IPS-18a (cell line): ENCODE data around the gene MICAL2.

ENCODE experiments used
- H3K27ac ChIP-seq: one replicate; pipeline ENCODE4 v1.5.1; 2013; ENCODE audit warnings: low read length
- H3K27me3 ChIP-seq: one replicate; pipeline ENCODE4 v1.6.1; 2013; ENCODE audit warnings: mild to moderate bottlenecking, low read length; ENCODE audit not compliant: control insufficient read depth, insufficient read depth
- H3K36me3 ChIP-seq: one replicate; pipeline ENCODE4 v1.6.1; 2013; ENCODE audit warnings: low read depth, low read length; ENCODE audit not compliant: control insufficient read depth
- H3K4me1 ChIP-seq: one replicate; pipeline ENCODE4 v1.6.1; 2013; ENCODE audit warnings: low read depth, low read length; ENCODE audit not compliant: control insufficient read depth
- H3K4me3 ChIP-seq: one replicate; pipeline ENCODE4 v1.5.1; 2013; ENCODE audit warnings: low read length
- H3K9ac ChIP-seq: one replicate; pipeline ENCODE4 v1.6.1; 2013; ENCODE audit warnings: mild to moderate bottlenecking, low read length, moderate library complexity
- H3K9me3 ChIP-seq: one replicate; pipeline ENCODE4 v1.6.1; 2013; ENCODE audit warnings: low read depth, low read length; ENCODE audit not compliant: control insufficient read depth

The MICAL2 gene

DNA sequence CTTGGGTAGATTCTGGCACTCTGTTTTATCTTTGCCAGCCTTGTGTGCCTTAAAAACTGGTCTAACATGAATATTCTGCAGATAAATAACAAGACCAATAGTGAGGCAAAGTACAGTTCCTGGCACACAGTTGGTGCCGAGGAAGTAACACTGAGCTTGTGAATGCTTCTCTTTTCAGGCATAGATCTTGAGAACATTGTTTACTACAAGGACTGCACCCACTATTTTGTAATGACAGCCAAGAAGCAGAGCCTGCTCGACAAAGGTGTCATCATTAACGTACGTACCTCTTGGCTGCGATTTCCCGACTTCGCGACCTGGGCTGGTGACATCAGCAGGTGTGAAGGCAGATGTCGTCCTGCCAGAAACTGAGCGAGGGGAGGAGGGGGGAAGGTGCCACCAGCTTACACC is 105.7 kb downstream of the MICAL2 start:
- Histone ChIP-seq H3K27ac (no peak overlapping the region), H3K4me1 (peaks cover 11% of the 10 kb centered on the region)

DNA sequence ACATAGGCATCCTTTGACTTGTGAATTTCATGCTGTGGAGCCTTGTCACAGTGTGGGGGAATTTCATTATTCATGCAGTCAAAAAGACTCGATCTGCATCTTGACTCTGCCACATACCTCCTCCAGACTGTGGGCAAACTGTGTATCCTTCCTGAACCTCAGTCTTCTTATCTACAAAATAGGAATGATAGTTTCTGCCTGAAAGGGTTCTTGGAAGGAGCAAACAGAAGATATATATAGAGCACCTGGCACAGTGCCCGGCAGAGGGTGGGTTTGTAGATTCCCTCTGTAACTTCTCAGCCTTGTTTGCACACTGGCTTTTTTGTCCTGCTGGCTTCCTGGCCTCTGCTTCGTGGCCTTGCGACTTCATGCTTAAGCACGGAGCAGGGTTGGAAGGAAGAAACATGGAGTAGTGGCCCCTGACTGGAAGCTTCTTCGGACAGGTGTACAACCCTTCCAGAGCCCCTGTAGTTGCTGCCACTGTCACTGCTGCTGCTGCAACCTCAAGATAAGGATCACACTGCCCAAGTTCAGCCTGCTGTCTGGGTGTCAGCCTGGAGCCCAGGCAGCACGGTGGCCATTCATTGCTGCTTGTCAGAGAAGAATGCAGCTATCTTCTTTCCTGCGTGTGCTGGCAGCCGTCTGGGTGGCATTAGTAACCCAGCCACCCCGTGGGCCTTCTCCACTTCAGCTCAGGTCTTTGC is 106.4 kb downstream of the MICAL2 start:
- Histone ChIP-seq H3K9me3 (no peaks in the 10 kb centered on the region), H3K4me3 (no peak overlapping the region), H3K36me3 (no peaks in the 10 kb centered on the region), H3K9ac (no peak overlapping the region), H3K27me3 (no peaks in the 10 kb centered on the region), H3K4me1 (peaks cover 11% of the 10 kb centered on the region), H3K27ac (no peak overlapping the region)

More for the DNA sequence above, 105.7 kb downstream of the MICAL2 start:
- Histone ChIP-seq H3K4me3 (no peak overlapping the region), H3K9ac (no peak overlapping the region), H3K27me3 (no peaks in the 10 kb centered on the region), H3K9me3 (no peaks in the 10 kb centered on the region), H3K36me3 (no peaks in the 10 kb centered on the region)

- H3K36me3 ChIP-seq = no peaks in the 10 kb centered on the region
- no peak overlapping the region for H3K4me3 ChIP-seq
- no peak overlapping the region for H3K27ac ChIP-seq
- no peak overlapping the region for H3K9ac ChIP-seq
- peaks cover 11% of the 10 kb centered on the region for H3K4me1 ChIP-seq
- H3K9me3 ChIP-seq = no peaks in the 10 kb centered on the region
- H3K27me3 ChIP-seq = no peaks in the 10 kb centered on the region
Observed at GRCh38 chr11:12217879-12218278, 107.5 kb downstream of the MICAL2 start.

DNA sequence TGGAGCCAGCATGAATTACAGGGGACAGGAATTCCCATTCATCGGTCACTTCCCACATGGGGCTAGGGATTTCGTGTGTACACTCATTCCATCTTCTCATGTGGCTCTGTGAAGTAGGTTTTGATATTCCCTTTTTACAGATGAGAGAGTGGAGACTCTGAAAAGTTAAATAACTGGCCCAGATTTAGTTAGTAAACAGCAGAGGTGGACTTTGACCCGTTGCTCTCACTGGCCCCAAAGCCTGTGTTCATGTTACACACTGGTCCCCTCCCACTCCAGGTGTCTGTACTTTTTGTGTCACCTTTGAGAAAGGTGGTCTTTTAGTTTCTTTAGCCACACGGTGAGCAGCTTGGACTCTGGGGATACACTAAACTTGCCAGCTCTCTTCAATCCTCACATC is 108.5 kb downstream of the MICAL2 start:
- no peak overlapping the region for H3K27ac ChIP-seq
- peaks cover 11% of the 10 kb centered on the region for H3K4me1 ChIP-seq
- no peak overlapping the region for H3K9ac ChIP-seq
- H3K36me3 ChIP-seq = no peaks in the 10 kb centered on the region
- H3K4me3 ChIP-seq = no peak overlapping the region
- no peaks in the 10 kb centered on the region for H3K9me3 ChIP-seq
- no peaks in the 10 kb centered on the region for H3K27me3 ChIP-seq

- Histone ChIP-seq H3K9me3 (no peaks in the 10 kb centered on the region), H3K27me3 (no peaks in the 10 kb centered on the region), H3K4me1 (peaks cover 9% of the 10 kb centered on the region), H3K9ac (no peak overlapping the region), H3K27ac (no peak overlapping the region), H3K36me3 (no peaks in the 10 kb centered on the region), H3K4me3 (no peak overlapping the region)
Observed at GRCh38 chr11:12219757-12220156, 109.4 kb downstream of the MICAL2 start.

GRCh38 chr11:12220305-12220704 is 109.9 kb downstream of the MICAL2 start:
- H3K9ac ChIP-seq = no peak overlapping the region
- H3K4me3 ChIP-seq = no peak overlapping the region
- no peaks in the 10 kb centered on the region for H3K36me3 ChIP-seq
- peaks cover 4% of the 10 kb centered on the region for H3K4me1 ChIP-seq
- no peaks in the 10 kb centered on the region for H3K9me3 ChIP-seq
- H3K27me3 ChIP-seq = no peaks in the 10 kb centered on the region
- H3K27ac ChIP-seq = no peak overlapping the region

GRCh38 chr11:12221051-12221535 is 110.7 kb downstream of the MICAL2 start:
- no peaks in the 10 kb centered on the region for H3K27me3 ChIP-seq
- no peaks in the 10 kb centered on the region for H3K36me3 ChIP-seq
- no peak overlapping the region for H3K4me3 ChIP-seq
- H3K9ac ChIP-seq = no peak overlapping the region
- H3K4me1 ChIP-seq = no peaks in the 10 kb centered on the region
- no peak overlapping the region for H3K27ac ChIP-seq
- H3K9me3 ChIP-seq = no peaks in the 10 kb centered on the region

- H3K9me3 ChIP-seq = no peaks in the 10 kb centered on the region
- no peaks in the 10 kb centered on the region for H3K27me3 ChIP-seq
- no peaks in the 10 kb centered on the region for H3K36me3 ChIP-seq
- H3K9ac ChIP-seq = no peak overlapping the region
- H3K4me1 ChIP-seq = no peaks in the 10 kb centered on the region
- no peak overlapping the region for H3K4me3 ChIP-seq
- H3K27ac ChIP-seq = no peak overlapping the region
Observed at GRCh38 chr11:12222055-12222792, 111.8 kb downstream of the MICAL2 start.

GRCh38 chr11:12223771-12224536 is 113.6 kb downstream of the MICAL2 start:
- Histone ChIP-seq H3K27me3 (no peaks in the 10 kb centered on the region), H3K9me3 (no peaks in the 10 kb centered on the region), H3K4me1 (no peaks in the 10 kb centered on the region), H3K27ac (no peak overlapping the region), H3K4me3 (no peak overlapping the region), H3K9ac (no peak overlapping the region), H3K36me3 (no peaks in the 10 kb centered on the region)

GRCh38 chr11:12224537-12224893 is 114.1 kb downstream of the MICAL2 start:
- Histone ChIP-seq H3K36me3 (no peaks in the 10 kb centered on the region), H3K27me3 (no peaks in the 10 kb centered on the region), H3K4me1 (no peaks in the 10 kb centered on the region), H3K9ac (no peak overlapping the region), H3K27ac (no peak overlapping the region), H3K9me3 (no peaks in the 10 kb centered on the region), H3K4me3 (no peak overlapping the region)

- no peaks in the 10 kb centered on the region for H3K9me3 ChIP-seq
- no peaks in the 10 kb centered on the region for H3K27me3 ChIP-seq
- H3K4me3 ChIP-seq = no peak overlapping the region
- no peaks in the 10 kb centered on the region for H3K36me3 ChIP-seq
- H3K27ac ChIP-seq = no peak overlapping the region
- no peaks in the 10 kb centered on the region for H3K4me1 ChIP-seq
- H3K9ac ChIP-seq = no peak overlapping the region
Observed at GRCh38 chr11:12225046-12225739, 114.8 kb downstream of the MICAL2 start.
